GM18861 (cell line): ENCODE measurements around the gene PLIN5.

Experiments
- ATAC-seq: cut with Tn5 transposase; IDR thresholded peaks from one replicate; pipeline ENCODE4 v1.9.1; 2021; ENCODE audit not compliant: unreplicated experiment

The PLIN5 gene

DNA sequence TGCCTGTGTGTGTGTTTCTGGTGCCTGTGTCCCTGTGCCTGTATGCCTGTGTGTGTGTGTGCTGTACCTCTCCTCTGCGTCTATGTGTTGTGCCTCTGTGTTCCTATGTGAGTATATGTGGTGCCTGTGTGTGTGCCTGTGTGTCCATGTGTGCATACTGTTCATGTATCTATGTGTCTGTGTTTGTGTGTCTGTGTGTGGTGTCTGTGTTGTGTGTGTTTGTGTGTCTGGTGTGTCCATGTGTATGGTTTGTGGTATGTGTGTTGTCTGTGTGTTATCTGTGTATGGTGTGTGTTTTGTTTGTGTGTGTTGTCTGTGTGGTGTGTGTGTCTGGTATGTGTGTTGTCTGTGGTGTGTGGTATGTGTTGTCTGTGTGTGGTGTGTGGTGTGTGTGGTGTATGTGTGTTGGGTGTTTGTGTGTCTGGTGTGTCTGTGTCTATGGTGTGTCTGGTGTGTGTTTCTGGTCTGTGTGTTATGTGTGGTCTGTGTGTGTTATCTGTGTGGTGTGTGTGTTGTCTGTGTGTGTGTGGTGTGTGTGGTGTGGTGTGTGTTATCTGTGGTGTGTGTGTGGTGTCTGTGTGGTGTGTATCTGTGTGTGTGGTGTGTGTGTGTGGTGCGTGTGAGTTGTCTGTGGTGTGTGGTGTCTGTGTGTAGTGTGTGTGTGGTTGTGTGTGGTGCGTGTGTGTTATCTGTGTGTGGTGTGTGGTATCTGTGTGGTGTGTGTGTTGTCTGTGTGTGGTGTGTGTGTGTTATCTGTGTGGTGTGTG is 42.5 kb downstream of the PLIN5 start:
- ATAC-seq, result no peak

DNA sequence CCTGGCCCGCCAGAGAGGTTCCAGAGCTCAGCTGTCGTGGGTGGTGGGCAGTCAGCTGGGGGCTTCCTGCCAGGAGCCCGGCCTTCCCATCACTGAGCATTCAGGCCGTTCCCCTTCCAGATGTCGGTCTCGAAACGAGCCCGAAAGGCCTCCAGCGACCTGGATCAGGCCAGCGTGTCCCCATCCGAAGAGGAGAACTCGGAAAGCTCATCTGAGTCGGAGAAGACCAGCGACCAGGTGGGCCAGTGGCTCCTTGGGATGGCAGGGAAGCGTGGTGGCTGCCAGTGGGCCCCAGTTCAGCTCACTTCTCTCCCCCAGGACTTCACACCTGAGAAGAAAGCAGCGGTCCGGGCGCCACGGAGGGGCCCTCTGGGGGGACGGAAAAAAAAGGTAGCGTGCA is 43.6 kb downstream of the PLIN5 start:
- no peak for ATAC-seq

DNA sequence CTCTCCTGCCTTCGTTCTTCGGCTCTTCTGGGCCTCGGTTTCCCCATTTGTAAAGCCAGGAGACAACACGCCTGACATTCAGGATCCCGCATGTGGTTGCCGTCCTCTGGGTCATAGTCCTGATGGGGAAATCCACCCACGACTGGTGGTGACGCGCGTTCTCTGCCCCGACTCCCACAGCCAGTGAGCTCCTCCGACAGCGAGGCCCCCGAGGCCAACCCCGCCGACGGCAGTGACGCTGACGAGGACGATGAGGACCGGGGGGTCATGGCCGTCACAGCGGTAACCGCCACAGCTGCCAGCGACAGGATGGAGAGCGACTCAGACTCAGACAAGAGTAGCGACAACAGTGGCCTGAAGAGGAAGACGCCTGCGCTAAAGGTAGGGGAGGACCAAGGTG is 46.5 kb downstream of the PLIN5 start:
- no peak for ATAC-seq

DNA sequence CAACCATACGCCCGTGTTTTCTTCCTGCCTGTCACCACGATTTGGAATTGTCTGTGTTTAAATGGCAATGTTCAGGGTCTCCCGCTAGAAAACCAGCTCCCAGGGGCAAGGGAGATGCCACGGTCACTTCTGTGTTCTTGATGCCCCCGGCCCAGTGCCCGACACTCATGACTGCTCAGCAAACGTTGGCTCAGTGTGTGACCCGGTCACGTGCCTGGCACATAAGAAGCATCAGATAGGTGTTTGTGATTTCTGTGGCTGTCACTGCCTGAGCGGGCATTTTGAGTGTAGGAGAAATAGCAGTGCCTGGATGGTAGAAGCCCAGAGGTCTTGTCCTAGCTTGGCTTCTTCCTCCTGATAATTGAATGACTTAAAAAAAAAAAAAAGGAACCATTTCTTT is 47.5 kb downstream of the PLIN5 start:
- no peak for ATAC-seq

DNA sequence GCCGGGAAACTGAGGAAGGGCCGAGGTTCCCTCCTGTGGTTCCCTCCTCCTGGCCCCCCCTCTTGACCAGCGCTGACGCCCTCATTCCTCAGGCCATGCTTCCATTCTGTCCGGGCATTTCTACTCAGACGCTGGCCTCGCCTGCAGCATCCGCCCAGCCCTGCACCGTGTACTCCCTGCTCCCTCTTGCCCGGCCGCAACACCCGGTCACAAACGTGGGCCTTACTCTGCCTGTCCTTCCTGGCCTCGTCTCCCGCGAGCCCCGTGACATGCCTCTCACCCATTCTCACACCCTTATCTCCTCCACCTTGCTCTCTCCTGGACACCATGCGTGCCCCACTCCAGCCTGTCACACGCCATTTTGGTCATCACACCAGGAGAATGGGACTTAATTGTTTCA is 51.6 kb downstream of the PLIN5 start:
- no peak for ATAC-seq

DNA sequence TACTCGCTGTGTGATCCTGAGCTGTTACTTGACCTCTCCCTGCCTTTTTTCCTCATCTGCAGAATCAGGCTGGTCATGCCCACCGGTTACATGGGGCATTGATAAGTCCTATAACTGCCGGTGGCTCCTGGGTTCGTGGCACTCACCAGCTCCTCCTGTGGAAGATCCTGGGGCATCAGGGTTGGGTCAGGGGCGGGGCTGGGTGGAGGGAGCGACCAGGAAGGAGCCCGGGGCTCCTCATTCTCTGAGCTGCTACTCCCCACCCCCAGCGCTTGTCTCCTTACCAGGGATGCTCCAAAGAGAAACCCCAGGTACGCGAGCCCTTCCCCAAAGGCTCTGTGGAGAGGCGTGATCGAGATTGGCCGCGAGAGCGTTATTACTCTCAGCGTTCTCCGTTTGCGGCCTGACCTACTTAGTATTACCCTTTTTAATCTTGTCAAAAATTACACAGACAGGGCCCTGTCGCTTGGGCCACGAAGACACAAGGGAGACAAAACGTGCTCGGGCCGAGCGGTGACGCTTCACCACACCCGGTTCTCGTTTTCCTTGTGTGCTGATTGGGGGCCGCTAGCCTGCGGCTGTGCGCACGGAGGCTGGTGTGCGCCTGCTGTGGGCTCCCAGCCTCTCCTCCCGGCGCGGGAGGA is 52.2 kb downstream of the PLIN5 start:
- no peak for ATAC-seq

DNA sequence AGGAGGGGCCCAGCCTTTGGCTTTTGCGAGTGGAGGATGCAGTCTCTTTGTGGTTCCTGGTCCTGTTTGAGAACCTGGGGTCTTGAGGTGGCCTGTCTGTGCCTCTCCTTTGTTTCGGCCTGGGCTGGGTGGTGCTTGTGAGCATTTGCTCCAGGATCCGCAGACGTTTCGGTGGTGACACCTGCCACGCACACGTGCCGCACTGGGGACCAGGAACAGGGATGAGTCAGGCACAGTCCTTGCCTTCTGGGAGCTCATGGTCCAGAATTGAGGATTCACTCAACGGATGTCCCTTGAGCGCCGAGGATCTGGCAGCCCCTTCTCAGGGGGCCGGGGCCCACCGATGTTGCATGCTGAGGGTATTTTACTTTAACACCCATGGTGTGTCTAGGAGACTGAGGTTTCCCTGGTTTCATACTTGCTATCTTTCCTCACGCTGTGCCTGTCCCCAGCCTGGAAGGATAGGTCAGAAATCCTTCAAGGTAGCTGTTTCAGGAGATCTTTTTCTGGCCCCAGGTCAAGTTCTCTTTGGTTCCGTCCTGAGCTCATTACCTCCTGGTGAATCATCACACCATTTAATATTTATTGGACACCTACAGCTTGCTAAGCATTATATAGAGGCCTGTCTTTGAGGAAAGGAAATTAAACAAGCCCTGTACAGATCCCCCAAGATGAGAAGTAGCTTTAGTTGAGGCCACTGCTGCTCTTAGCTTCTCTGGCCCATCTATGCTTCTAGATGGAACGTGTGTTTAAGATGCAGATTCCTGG is 57.8 kb downstream of the PLIN5 start:
- ATAC-seq, result no peak

DNA sequence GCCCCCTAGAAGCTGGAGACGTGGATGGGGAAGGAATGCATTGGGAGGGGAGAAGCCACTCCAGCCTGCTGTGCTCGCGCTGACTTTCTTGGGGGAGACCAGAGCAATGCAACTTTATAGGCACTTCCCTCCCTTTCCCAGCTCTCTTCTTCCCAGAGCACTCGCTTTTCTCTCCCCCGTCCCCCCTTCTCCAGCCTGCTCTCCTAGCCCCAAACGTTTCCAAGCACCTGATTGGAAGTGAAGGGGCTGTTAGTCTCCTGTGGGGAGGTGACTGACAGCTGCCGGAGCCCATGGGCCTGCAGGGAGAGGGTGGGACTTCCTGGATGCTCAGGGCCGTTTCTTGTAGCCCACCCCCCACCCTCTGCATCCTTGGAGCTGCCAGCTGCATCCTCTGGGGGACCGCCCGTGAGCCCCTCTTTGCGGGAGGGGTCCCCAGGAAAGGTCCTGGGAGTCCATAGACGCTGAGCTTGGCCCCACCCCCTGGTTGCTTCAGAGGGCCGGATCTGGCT is 60.5 kb downstream of the PLIN5 start:
- no peak for ATAC-seq

DNA sequence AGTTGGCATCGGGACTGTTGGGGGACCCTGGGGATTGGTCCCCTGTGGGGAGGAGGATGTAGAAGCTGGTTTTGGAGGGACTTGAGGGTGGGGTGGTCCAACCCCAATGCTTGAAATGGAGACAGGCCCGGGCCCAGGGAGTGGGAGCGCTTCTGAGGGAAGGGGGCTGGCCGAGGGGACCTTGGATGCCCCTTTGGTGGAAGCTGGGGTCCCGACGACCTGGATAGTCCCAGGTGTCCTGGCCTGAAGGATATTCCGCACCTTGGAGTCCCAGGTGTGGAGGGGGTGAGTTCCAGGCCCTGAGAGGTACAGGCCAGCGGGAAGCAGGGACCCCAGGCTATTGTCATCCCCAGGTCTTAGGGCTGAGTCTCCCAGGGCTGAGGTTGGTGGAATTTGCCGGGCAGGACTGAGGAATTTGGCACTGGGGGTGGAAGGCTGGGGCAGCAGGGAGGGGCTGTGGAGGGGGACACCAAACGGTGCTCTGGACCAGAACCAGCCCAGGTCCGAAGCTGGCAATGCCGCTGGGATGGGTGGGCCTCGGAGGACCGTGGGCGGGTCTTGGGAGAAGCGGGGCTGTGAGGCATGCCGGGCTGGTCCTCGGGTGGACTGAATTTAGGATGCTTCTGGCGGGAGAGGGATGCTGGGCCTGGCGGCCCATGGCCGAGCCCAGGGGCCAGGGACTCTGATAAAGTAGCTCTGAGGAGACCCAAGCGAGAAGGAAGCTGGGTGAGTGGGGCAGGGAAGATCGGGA is 61.1 kb downstream of the PLIN5 start:
- no peak for ATAC-seq

DNA sequence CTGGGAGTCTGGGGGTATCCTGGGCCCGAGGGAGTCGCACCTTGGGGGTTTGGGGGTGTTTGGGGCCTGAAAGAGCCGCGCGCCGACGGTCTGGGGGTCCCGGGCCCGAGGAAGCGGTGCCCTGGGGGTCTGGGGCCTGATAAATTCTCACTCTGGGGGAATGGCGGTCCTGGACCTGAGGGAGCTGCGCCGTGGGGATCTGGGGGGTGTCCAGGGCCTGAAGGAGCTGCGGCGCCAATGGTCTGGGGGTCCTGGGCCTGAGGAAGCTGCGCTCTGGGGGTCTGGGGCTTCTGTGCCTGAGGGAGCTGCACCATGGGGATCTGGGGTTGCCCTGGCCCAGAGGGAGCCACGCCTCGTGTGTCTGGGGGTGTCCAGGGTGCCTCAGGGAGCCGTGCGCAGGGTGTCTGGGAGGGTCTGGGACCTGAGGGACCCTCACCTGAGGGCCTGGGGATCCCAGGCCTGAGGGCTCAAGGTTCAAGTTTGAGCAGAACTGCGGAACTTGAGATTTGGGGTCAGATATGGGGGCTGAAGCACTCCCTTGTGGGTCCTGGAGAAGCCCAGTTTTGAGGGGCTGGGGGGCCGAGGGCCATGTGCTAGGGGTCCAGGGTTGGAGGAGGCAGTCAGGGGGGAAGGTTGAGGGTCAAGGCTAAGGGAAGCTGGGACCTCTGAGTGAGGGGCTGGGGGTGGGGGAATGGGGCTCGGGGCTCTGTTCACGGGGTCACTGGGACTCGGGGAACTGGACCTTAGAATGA is 61.8 kb downstream of the PLIN5 start:
- ATAC-seq, result no peak
